KG1 (cell line): Measurements from ENCODE around the gene EFCAB6.
"Not testable (repeated sequence)": the region's sequence is repeated elsewhere in the genome, so short reads cannot be mapped to it uniquely, and the experiment has no call there.

Source experiments
- DNase-seq: peaks from one replicate; lab custom pipeline; 2025; lab: John Stamatoyannopoulos, UW

Gene EFCAB6

GRCh38 chr22:43706151-43706550, 106.0 kb downstream of the EFCAB6 start:
- no peak for DNase-seq

GRCh38 chr22:43704051-43704450, 108.1 kb downstream of the EFCAB6 start:
- no peak for DNase-seq

GRCh38 chr22:43698403-43698802, 113.7 kb downstream of the EFCAB6 start:
- no peak for DNase-seq

- DNase-seq = no peak
These were observed 114.2 kb downstream of the EFCAB6 start for GRCh38 chr22:43697894-43698293.

- no peak for DNase-seq
These were observed 118.9 kb downstream of the EFCAB6 start for GRCh38 chr22:43693249-43693648.

- DNase-seq = no peak
These were observed 122.7 kb downstream of the EFCAB6 start for GRCh38 chr22:43689356-43689755.

- DNase-seq = no peak
These were observed 129.3 kb downstream of the EFCAB6 start for GRCh38 chr22:43682851-43683250.

GRCh38 chr22:43681731-43682360, 130.3 kb downstream of the EFCAB6 start:
- no peak for DNase-seq

GRCh38 chr22:43670513-43670912, 141.6 kb downstream of the EFCAB6 start:
- no peak for DNase-seq

GRCh38 chr22:43669190-43669589, 142.9 kb downstream of the EFCAB6 start:
- DNase-seq = no peak

GRCh38 chr22:43667656-43668055, 144.4 kb downstream of the EFCAB6 start:
- no peak for DNase-seq

- no peak for DNase-seq
These were observed 145.6 kb downstream of the EFCAB6 start for GRCh38 chr22:43666457-43666856.

- no peak for DNase-seq
These were observed 153.3 kb downstream of the EFCAB6 start for GRCh38 chr22:43658823-43659222.

- DNase-seq = not testable (repeated sequence)
These were observed 155.5 kb downstream of the EFCAB6 start for GRCh38 chr22:43656581-43656980.

GRCh38 chr22:43654271-43654670, 157.8 kb downstream of the EFCAB6 start:
- no peak for DNase-seq

GRCh38 chr22:43652845-43653244, 159.3 kb downstream of the EFCAB6 start:
- DNase-seq = no peak

GRCh38 chr22:43643387-43643786, 168.7 kb downstream of the EFCAB6 start:
- DNase-seq = no peak

GRCh38 chr22:43642319-43643206, 169.5 kb downstream of the EFCAB6 start:
- DNase-seq = no peak

- DNase-seq = no peak
These were observed 172.7 kb downstream of the EFCAB6 start for GRCh38 chr22:43639228-43639948.

- DNase-seq = no peak
These were observed 174.5 kb downstream of the EFCAB6 start for GRCh38 chr22:43637275-43638260.

- no peak for DNase-seq
These were observed 176.0 kb downstream of the EFCAB6 start for GRCh38 chr22:43636086-43636485.

- no peak for DNase-seq
These were observed 177.0 kb downstream of the EFCAB6 start for GRCh38 chr22:43635101-43635500.
